GM12873 (cell line): ENCODE data around the gene AGAP1.

Experiments used
- TF ChIP-seq, protein P1 (sequence below): IDR thresholded peaks from 2 replicates; pipeline ENCODE4 v1.5.1; 2012; ENCODE audit warnings: low read depth, mild to moderate bottlenecking, moderate library complexity, low read length, control low read depth; ENCODE audit not compliant: insufficient read depth; ENCODE audit errors: missing control alignments

AGAP1 gene

GRCh38 chr2:235702186-235702585 is 208.3 kb downstream of the AGAP1 start:
- TF ChIP-seq, protein P1, sequence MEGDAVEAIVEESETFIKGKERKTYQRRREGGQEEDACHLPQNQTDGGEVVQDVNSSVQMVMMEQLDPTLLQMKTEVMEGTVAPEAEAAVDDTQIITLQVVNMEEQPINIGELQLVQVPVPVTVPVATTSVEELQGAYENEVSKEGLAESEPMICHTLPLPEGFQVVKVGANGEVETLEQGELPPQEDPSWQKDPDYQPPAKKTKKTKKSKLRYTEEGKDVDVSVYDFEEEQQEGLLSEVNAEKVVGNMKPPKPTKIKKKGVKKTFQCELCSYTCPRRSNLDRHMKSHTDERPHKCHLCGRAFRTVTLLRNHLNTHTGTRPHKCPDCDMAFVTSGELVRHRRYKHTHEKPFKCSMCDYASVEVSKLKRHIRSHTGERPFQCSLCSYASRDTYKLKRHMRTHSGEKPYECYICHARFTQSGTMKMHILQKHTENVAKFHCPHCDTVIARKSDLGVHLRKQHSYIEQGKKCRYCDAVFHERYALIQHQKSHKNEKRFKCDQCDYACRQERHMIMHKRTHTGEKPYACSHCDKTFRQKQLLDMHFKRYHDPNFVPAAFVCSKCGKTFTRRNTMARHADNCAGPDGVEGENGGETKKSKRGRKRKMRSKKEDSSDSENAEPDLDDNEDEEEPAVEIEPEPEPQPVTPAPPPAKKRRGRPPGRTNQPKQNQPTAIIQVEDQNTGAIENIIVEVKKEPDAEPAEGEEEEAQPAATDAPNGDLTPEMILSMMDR = no peak

GRCh38 chr2:235703711-235704295 is 210.0 kb downstream of the AGAP1 start:
- TF ChIP-seq, protein P1 = no peak

GRCh38 chr2:235705296-235705695 is 211.5 kb downstream of the AGAP1 start:
- TF ChIP-seq, protein P1 = no peak

DNA sequence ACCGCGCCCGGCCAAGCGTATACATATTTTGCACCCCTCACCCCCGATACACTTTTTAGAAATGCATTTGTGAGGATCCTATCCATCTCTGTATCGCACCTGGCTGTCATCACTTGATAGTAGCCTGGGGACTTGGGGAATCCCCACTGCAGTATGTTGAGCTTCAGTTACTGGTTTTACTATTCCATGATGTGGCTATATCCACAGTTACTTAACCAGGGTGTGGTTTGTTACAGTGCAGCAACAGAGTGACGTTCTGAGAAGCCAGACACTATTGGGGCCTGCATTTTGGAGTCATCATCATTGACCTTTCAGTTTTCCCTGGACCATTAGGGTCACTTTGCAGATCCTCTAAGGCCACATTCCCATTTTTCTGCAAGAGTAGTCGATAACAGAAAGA is 212.7 kb downstream of the AGAP1 start:
- TF ChIP-seq, protein P1 = no peak

GRCh38 chr2:235707411-235708096 is 213.7 kb downstream of the AGAP1 start:
- TF ChIP-seq, protein P1 = no peak

GRCh38 chr2:235709124-235709813 is 215.4 kb downstream of the AGAP1 start:
- TF ChIP-seq, protein P1 = no peak
